Liver (tissue), 3 donors: ENCODE data around the gene PDZD2.

ENCODE experiments used
- EGR1 ChIP-seq, 2 donors: IDR thresholded peaks; 2 replicates each; pipeline ENCODE4 v1.6.1; 2016 to 2018; ENCODE audit warnings: antibody characterized with exemption in 2 of 2, low read depth in 2 of 2
- JUND ChIP-seq, 2 donors: IDR thresholded peaks; 2 replicates each; pipeline ENCODE4 v1.6.1; 2016; ENCODE audit warnings: antibody characterized with exemption in 2 of 2
- RAD21 ChIP-seq, 2 donors: IDR thresholded peaks; 2 replicates each; pipeline ENCODE4 v1.6.1; 2016; ENCODE audit warnings: antibody characterized with exemption in 2 of 2, mild to moderate bottlenecking in 2 of 2
- SP1 ChIP-seq: IDR thresholded peaks from 2 replicates; pipeline ENCODE4 v1.6.1; 2018; ENCODE audit warnings: antibody characterized with exemption, mild to moderate bottlenecking
- TAF1 ChIP-seq: conservative IDR thresholded peaks from 2 replicates; pipeline ENCODE4 v1.6.1; 2016; ENCODE audit warnings: antibody characterized with exemption, mild to moderate bottlenecking
- TF ChIP-seq, protein P1 (sequence below): fragments of 150-350 bp; IDR thresholded peaks from 2 replicates; pipeline ENCODE4 v1.5.1; 2017; ENCODE audit warnings: improper control_type of control experiment, low read depth, low read length; ENCODE audit not compliant: missing input control
- TF ChIP-seq, protein P2 (sequence below): IDR thresholded peaks from 2 replicates; pipeline ENCODE4 v1.6.1; 2016; ENCODE audit warnings: antibody characterized with exemption
- TF ChIP-seq, protein P3 (sequence below): IDR thresholded peaks from 2 replicates; pipeline ENCODE4 v1.6.1; 2016; ENCODE audit warnings: antibody characterized with exemption, mild to moderate bottlenecking
- donor health status: healthy.
- donor health status: healthy.

DNA sequence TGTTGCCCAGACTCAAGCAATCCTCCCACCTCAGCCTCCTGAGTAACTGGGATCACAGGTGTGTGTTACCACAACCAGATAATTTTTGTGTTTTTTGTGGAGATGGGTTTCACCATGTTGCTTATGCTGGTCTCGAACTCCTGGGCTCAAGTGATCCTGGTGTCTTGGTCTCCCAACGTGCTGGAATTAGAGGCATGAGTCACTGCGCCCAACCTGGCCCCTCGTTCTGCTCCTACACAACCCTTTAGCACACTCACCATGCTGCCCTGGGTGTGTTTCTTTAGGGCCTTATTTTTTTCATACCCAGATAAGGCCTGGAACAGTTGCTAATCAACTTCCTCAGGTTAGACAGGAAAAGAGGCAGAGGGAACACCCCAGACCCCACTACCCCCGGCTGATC is 2.6 kb downstream of the PDZD2 start:
- TF ChIP-seq, protein P1, sequence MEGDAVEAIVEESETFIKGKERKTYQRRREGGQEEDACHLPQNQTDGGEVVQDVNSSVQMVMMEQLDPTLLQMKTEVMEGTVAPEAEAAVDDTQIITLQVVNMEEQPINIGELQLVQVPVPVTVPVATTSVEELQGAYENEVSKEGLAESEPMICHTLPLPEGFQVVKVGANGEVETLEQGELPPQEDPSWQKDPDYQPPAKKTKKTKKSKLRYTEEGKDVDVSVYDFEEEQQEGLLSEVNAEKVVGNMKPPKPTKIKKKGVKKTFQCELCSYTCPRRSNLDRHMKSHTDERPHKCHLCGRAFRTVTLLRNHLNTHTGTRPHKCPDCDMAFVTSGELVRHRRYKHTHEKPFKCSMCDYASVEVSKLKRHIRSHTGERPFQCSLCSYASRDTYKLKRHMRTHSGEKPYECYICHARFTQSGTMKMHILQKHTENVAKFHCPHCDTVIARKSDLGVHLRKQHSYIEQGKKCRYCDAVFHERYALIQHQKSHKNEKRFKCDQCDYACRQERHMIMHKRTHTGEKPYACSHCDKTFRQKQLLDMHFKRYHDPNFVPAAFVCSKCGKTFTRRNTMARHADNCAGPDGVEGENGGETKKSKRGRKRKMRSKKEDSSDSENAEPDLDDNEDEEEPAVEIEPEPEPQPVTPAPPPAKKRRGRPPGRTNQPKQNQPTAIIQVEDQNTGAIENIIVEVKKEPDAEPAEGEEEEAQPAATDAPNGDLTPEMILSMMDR: no peak
- TF ChIP-seq EGR1 (IDR thresholded peaks at IDR 0.05; ENCODE audit: low read depth in 2 of 2) (no peak), SP1 (no peak), TAF1 (no peak), RAD21 (IDR thresholded peaks at IDR 0.05) (no peak), JUND (IDR thresholded peaks at IDR 0.05) (no peak)
- TF ChIP-seq, protein P2, sequence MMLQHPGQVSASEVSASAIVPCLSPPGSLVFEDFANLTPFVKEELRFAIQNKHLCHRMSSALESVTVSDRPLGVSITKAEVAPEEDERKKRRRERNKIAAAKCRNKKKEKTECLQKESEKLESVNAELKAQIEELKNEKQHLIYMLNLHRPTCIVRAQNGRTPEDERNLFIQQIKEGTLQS: no peak
- TF ChIP-seq, protein P3, sequence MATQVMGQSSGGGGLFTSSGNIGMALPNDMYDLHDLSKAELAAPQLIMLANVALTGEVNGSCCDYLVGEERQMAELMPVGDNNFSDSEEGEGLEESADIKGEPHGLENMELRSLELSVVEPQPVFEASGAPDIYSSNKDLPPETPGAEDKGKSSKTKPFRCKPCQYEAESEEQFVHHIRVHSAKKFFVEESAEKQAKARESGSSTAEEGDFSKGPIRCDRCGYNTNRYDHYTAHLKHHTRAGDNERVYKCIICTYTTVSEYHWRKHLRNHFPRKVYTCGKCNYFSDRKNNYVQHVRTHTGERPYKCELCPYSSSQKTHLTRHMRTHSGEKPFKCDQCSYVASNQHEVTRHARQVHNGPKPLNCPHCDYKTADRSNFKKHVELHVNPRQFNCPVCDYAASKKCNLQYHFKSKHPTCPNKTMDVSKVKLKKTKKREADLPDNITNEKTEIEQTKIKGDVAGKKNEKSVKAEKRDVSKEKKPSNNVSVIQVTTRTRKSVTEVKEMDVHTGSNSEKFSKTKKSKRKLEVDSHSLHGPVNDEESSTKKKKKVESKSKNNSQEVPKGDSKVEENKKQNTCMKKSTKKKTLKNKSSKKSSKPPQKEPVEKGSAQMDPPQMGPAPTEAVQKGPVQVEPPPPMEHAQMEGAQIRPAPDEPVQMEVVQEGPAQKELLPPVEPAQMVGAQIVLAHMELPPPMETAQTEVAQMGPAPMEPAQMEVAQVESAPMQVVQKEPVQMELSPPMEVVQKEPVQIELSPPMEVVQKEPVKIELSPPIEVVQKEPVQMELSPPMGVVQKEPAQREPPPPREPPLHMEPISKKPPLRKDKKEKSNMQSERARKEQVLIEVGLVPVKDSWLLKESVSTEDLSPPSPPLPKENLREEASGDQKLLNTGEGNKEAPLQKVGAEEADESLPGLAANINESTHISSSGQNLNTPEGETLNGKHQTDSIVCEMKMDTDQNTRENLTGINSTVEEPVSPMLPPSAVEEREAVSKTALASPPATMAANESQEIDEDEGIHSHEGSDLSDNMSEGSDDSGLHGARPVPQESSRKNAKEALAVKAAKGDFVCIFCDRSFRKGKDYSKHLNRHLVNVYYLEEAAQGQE: no peak
